ENCODE measurements around the gene WFDC6.
"Not testable (repeated sequence)": the region's sequence is repeated elsewhere in the genome, so short reads cannot be mapped to it uniquely, and the experiment has no call there.

The WFDC6 gene

GRCh38 chr20:45539382-45539781 lies at the start of gene WFDC6:
Gene WFDC6 (minus strand): TSS chr20:45539482. CDS start chr20:45539407, 75 bp downstream.
- Histone ChIP-seq H3K9me3 (ENCODE audit: control insufficient read depth, insufficient read depth, low read length) (no peaks in the 10 kb centered on the region), H3K9ac (ENCODE audit: low read depth, low read length) (no peak within 1 kb of the TSS), H3K27ac (ENCODE audit: low read depth, low read length) (no peak within 1 kb of the TSS), H3K4me3 (ENCODE audit: low read depth, low read length) (no peak within 1 kb of the TSS), H3K27me3 (ENCODE audit: control insufficient read depth, insufficient read depth, low read length) (no peaks in the 10 kb centered on the region), H3K4me1 (ENCODE audit: control insufficient read depth, insufficient read depth, low read length) (no peaks in the 10 kb centered on the region), H3K36me3 (ENCODE audit: control insufficient read depth, insufficient read depth, low read length) (no peaks in the 10 kb centered on the region)

GRCh38 chr20:45588800-45589199 lies 49.5 kb upstream of the WFDC6 start:
- Histone ChIP-seq H3K4me3 (ENCODE audit: low read depth, low read length) (no peak overlapping the region), H3K9me3 (ENCODE audit: control insufficient read depth, insufficient read depth, low read length) (no peaks in the 10 kb centered on the region), H3K9ac (ENCODE audit: low read depth, low read length) (no peak overlapping the region), H3K27ac (ENCODE audit: low read depth, low read length) (no peak overlapping the region), H3K36me3 (ENCODE audit: control insufficient read depth, insufficient read depth, low read length) (no peaks in the 10 kb centered on the region), H3K4me1 (ENCODE audit: control insufficient read depth, insufficient read depth, low read length) (peaks cover 1% of the 10 kb centered on the region; the same call in 1 of the 2 replicates), H3K27me3 (ENCODE audit: control insufficient read depth, insufficient read depth, low read length) (no peaks in the 10 kb centered on the region)

GRCh38 chr20:45585986-45586385 lies 46.7 kb upstream of the WFDC6 start:
- peaks cover 12% of the 10 kb centered on the region for H3K4me1 ChIP-seq (ENCODE audit: control insufficient read depth, insufficient read depth, low read length)
- H3K36me3 ChIP-seq (ENCODE audit: control insufficient read depth, insufficient read depth, low read length); H3K27ac ChIP-seq (ENCODE audit: low read depth, low read length); H3K4me3 ChIP-seq (ENCODE audit: low read depth, low read length); H3K9me3 ChIP-seq (ENCODE audit: control insufficient read depth, insufficient read depth, low read length); H3K9ac ChIP-seq (ENCODE audit: low read depth, low read length); H3K27me3 ChIP-seq (ENCODE audit: control insufficient read depth, insufficient read depth, low read length): not testable (repeated sequence)

GRCh38 chr20:45584294-45584693 lies 45.0 kb upstream of the WFDC6 start:
- H3K9ac ChIP-seq (ENCODE audit: low read depth, low read length); H3K9me3 ChIP-seq (ENCODE audit: control insufficient read depth, insufficient read depth, low read length); H3K36me3 ChIP-seq (ENCODE audit: control insufficient read depth, insufficient read depth, low read length); H3K27ac ChIP-seq (ENCODE audit: low read depth, low read length); H3K27me3 ChIP-seq (ENCODE audit: control insufficient read depth, insufficient read depth, low read length); H3K4me3 ChIP-seq (ENCODE audit: low read depth, low read length): not testable (repeated sequence)
- peaks cover 12% of the 10 kb centered on the region for H3K4me1 ChIP-seq (ENCODE audit: control insufficient read depth, insufficient read depth, low read length)

GRCh38 chr20:45583502-45583901 lies 44.2 kb upstream of the WFDC6 start:
- H3K9ac ChIP-seq (ENCODE audit: low read depth, low read length): no peak overlapping the region

GRCh38 chr20:45581702-45582101 lies 42.4 kb upstream of the WFDC6 start:
- no peak overlapping the region for H3K9ac ChIP-seq (ENCODE audit: low read depth, low read length)
- H3K36me3 ChIP-seq (ENCODE audit: control insufficient read depth, insufficient read depth, low read length): no peaks in the 10 kb centered on the region
- no peaks in the 10 kb centered on the region for H3K9me3 ChIP-seq (ENCODE audit: control insufficient read depth, insufficient read depth, low read length)
- H3K27me3 ChIP-seq (ENCODE audit: control insufficient read depth, insufficient read depth, low read length): no peaks in the 10 kb centered on the region
- H3K27ac ChIP-seq (ENCODE audit: low read depth, low read length): no peak overlapping the region
- no peak overlapping the region for H3K4me3 ChIP-seq (ENCODE audit: low read depth, low read length)
- peaks cover 22% of the 10 kb centered on the region for H3K4me1 ChIP-seq (ENCODE audit: control insufficient read depth, insufficient read depth, low read length)

More at GRCh38 chr20:45583502-45583901, 44.2 kb upstream of the WFDC6 start:
- Histone ChIP-seq H3K27ac (ENCODE audit: low read depth, low read length) (peak overlapping the region; percentile 6), H3K36me3 (ENCODE audit: control insufficient read depth, insufficient read depth, low read length) (no peaks in the 10 kb centered on the region), H3K27me3 (ENCODE audit: control insufficient read depth, insufficient read depth, low read length) (no peaks in the 10 kb centered on the region), H3K4me3 (ENCODE audit: low read depth, low read length) (no peak overlapping the region), H3K4me1 (ENCODE audit: control insufficient read depth, insufficient read depth, low read length) (peaks cover 12% of the 10 kb centered on the region), H3K9me3 (ENCODE audit: control insufficient read depth, insufficient read depth, low read length) (no peaks in the 10 kb centered on the region)

- no peaks in the 10 kb centered on the region for H3K36me3 ChIP-seq (ENCODE audit: control insufficient read depth, insufficient read depth, low read length)
These were observed 39.9 kb upstream of the WFDC6 start, which contains the start of gene WFDC8 for GRCh38 chr20:45579184-45579583. Gene WFDC8 (minus strand): TSS chr20:45579284. CDS start chr20:45579247, 37 bp downstream.

GRCh38 chr20:45578231-45578630 lies 38.9 kb upstream of the WFDC6 start:
- no peaks in the 10 kb centered on the region for H3K27me3 ChIP-seq (ENCODE audit: control insufficient read depth, insufficient read depth, low read length)
- H3K9ac ChIP-seq (ENCODE audit: low read depth, low read length): no peak overlapping the region
- no peaks in the 10 kb centered on the region for H3K9me3 ChIP-seq (ENCODE audit: control insufficient read depth, insufficient read depth, low read length)
- no peaks in the 10 kb centered on the region for H3K36me3 ChIP-seq (ENCODE audit: control insufficient read depth, insufficient read depth, low read length)
- peaks cover 16% of the 10 kb centered on the region for H3K4me1 ChIP-seq (ENCODE audit: control insufficient read depth, insufficient read depth, low read length)
- H3K4me3 ChIP-seq (ENCODE audit: low read depth, low read length): no peak overlapping the region
- peak overlapping the region; percentile 46 for H3K27ac ChIP-seq (ENCODE audit: low read depth, low read length)

More at GRCh38 chr20:45579184-45579583, 39.9 kb upstream of the WFDC6 start, which contains the start of gene WFDC8:
- Histone ChIP-seq H3K9ac (ENCODE audit: low read depth, low read length) (no peak within 1 kb of the TSS), H3K4me3 (ENCODE audit: low read depth, low read length) (no peak within 1 kb of the TSS), H3K27me3 (ENCODE audit: control insufficient read depth, insufficient read depth, low read length) (no peaks in the 10 kb centered on the region), H3K27ac (ENCODE audit: low read depth, low read length) (peak within 1 kb of the TSS; percentile 46), H3K4me1 (ENCODE audit: control insufficient read depth, insufficient read depth, low read length) (peaks cover 23% of the 10 kb centered on the region), H3K9me3 (ENCODE audit: control insufficient read depth, insufficient read depth, low read length) (no peaks in the 10 kb centered on the region)

GRCh38 chr20:45576995-45577394 lies 37.7 kb upstream of the WFDC6 start:
- H3K27ac ChIP-seq (ENCODE audit: low read depth, low read length): no peak overlapping the region
- no peaks in the 10 kb centered on the region for H3K27me3 ChIP-seq (ENCODE audit: control insufficient read depth, insufficient read depth, low read length)
- no peak overlapping the region for H3K9ac ChIP-seq (ENCODE audit: low read depth, low read length)
- no peaks in the 10 kb centered on the region for H3K36me3 ChIP-seq (ENCODE audit: control insufficient read depth, insufficient read depth, low read length)
- no peaks in the 10 kb centered on the region for H3K9me3 ChIP-seq (ENCODE audit: control insufficient read depth, insufficient read depth, low read length)
- peaks cover 11% of the 10 kb centered on the region for H3K4me1 ChIP-seq (ENCODE audit: control insufficient read depth, insufficient read depth, low read length)
- no peak overlapping the region for H3K4me3 ChIP-seq (ENCODE audit: low read depth, low read length)

- no peaks in the 10 kb centered on the region for H3K36me3 ChIP-seq (ENCODE audit: control insufficient read depth, insufficient read depth, low read length)
- H3K27ac ChIP-seq (ENCODE audit: low read depth, low read length): no peak overlapping the region
- H3K9ac ChIP-seq (ENCODE audit: low read depth, low read length): no peak overlapping the region
These were observed 36.6 kb upstream of the WFDC6 start for GRCh38 chr20:45575931-45576330.

GRCh38 chr20:45569650-45570049 lies 30.4 kb upstream of the WFDC6 start:
- not testable (repeated sequence) for H3K9ac ChIP-seq (ENCODE audit: low read depth, low read length); H3K9me3 ChIP-seq (ENCODE audit: control insufficient read depth, insufficient read depth, low read length); H3K27me3 ChIP-seq (ENCODE audit: control insufficient read depth, insufficient read depth, low read length); H3K4me1 ChIP-seq (ENCODE audit: control insufficient read depth, insufficient read depth, low read length); H3K4me3 ChIP-seq (ENCODE audit: low read depth, low read length); H3K36me3 ChIP-seq (ENCODE audit: control insufficient read depth, insufficient read depth, low read length); H3K27ac ChIP-seq (ENCODE audit: low read depth, low read length)

More at GRCh38 chr20:45575931-45576330, 36.6 kb upstream of the WFDC6 start:
- Histone ChIP-seq H3K9me3 (ENCODE audit: control insufficient read depth, insufficient read depth, low read length) (no peaks in the 10 kb centered on the region), H3K27me3 (ENCODE audit: control insufficient read depth, insufficient read depth, low read length) (no peaks in the 10 kb centered on the region), H3K4me1 (ENCODE audit: control insufficient read depth, insufficient read depth, low read length) (peaks cover 11% of the 10 kb centered on the region), H3K4me3 (ENCODE audit: low read depth, low read length) (no peak overlapping the region)

Measured in HUES48 (cell line).